ENCODE data around the gene ZNF778. TPM values are rescaled to one million over a fixed set of nuclear protein-coding genes. Genes with fewer than 3 reads are reported as not detected.
A peak's percentile ranks its signal among the peaks of the same experiment; 100 is the strongest.

Gene ZNF778
- total and polyA plus RNA-seq, 2 of the 13 experiments (the other 11 are each of a cell fraction or from before 2014, with no cell fraction given) = 3.8 to 7.2 TPM

GRCh38 chr16:89217388-89218191 lies at the start of gene ZNF778 (continued):
- TF ChIP-seq ZNF18 (CRISPR knock-in tag; IDR thresholded peaks at IDR 0.05; ENCODE audit: insufficient replicate concordance) = peak; percentile 58
- no peak for TF ChIP-seq RORA (CRISPR knock-in tag; IDR thresholded peaks at IDR 0.05)
- no peak for TF ChIP-seq ZNF296 (CRISPR knock-in tag; conservative IDR thresholded peaks at IDR 0.05)
- 0 out of 2 replicates have a peak, but pooled peaks have one; percentile 36 for TF ChIP-seq ZNF343 (CRISPR knock-in tag; IDR thresholded peaks at IDR 0.05)
- peak; percentile 81; the same call in 1 of the 2 replicates for TF ChIP-seq GZF1 (CRISPR knock-in tag; IDR thresholded peaks at IDR 0.05)
- TF ChIP-seq ZFP82 (CRISPR knock-in tag; IDR thresholded peaks at IDR 0.05; ENCODE audit: borderline replicate concordance) = no peak
- TF ChIP-seq MEIS1 (CRISPR knock-in tag; IDR thresholded peaks at IDR 0.05; ENCODE audit: borderline replicate concordance) = no peak
- no peak for TF ChIP-seq ZNF382 (CRISPR knock-in tag; IDR thresholded peaks at IDR 0.05; ENCODE audit: borderline replicate concordance)
- TF ChIP-seq FOXK2 (IDR thresholded peaks at IDR 0.05) = no peak
- peak; percentile 63 for TF ChIP-seq NR2C2 (CRISPR knock-in tag; IDR thresholded peaks at IDR 0.05; ENCODE audit: borderline replicate concordance)
- TF ChIP-seq PAX8 (CRISPR knock-in tag; IDR thresholded peaks at IDR 0.05; ENCODE audit: borderline replicate concordance) = 0 out of 2 replicates have a peak, but pooled peaks have one; percentile 40
- peak; percentile 80 for TF ChIP-seq ZMAT3 (CRISPR knock-in tag; conservative IDR thresholded peaks at IDR 0.05)
- 0 out of 2 replicates have a peak, but pooled peaks have one; percentile 30 for TF ChIP-seq MTF1 (CRISPR knock-in tag; IDR thresholded peaks at IDR 0.05)
- TF ChIP-seq NFE2L2 (IDR thresholded peaks at IDR 0.05; ENCODE audit: low read length) = no peak
- TF ChIP-seq KDM4B (CRISPR knock-in tag; IDR thresholded peaks at IDR 0.05) = peak; percentile 92; the same call in 1 of the 2 replicates
- peak; percentile 87 for TF ChIP-seq POGK (CRISPR knock-in tag; conservative IDR thresholded peaks at IDR 0.05)
- no peak for TF ChIP-seq STAT5B (CRISPR knock-in tag; IDR thresholded peaks at IDR 0.05)
- no peak for TF ChIP-seq ZNF251 (CRISPR knock-in tag; IDR thresholded peaks at IDR 0.05)
- TF ChIP-seq MXD1 (CRISPR knock-in tag; IDR thresholded peaks at IDR 0.05) = peak; percentile 95
- no peak for TF ChIP-seq SOX6 (IDR thresholded peaks at IDR 0.05)
- peak; percentile 59; the same call in 1 of the 2 replicates for TF ChIP-seq SOX6 (CRISPR knock-in tag; IDR thresholded peaks at IDR 0.05)
- TF ChIP-seq ZNF441 (CRISPR knock-in tag; IDR thresholded peaks at IDR 0.05; ENCODE audit: borderline replicate concordance) = peak; percentile 62
- TF ChIP-seq PITX1 (CRISPR knock-in tag; IDR thresholded peaks at IDR 0.05) = peak; percentile 44; the same call in 1 of the 2 replicates
- no peak for TF ChIP-seq ZNF329 (CRISPR knock-in tag; IDR thresholded peaks at IDR 0.05; ENCODE audit: low read depth)
- TF ChIP-seq ZNF619 (CRISPR knock-in tag; IDR thresholded peaks at IDR 0.05) = peak; percentile 93; the same call in 1 of the 2 replicates
- peak; percentile 97 for TF ChIP-seq ZNF883 (CRISPR knock-in tag; IDR thresholded peaks at IDR 0.05; ENCODE audit: not compliant biosample characterization)

Measured in HepG2 (cell line).